ENCODE measurements around the gene CAPN2. TPM values are rescaled to one million over a fixed set of nuclear protein-coding genes. Genes with fewer than 3 reads are reported as not detected.

CAPN2 gene
- total RNA-seq, 1 donor from 2014 or later = 353 TPM

GRCh38 chr1:223775054-223775453 lies 62.7 kb downstream of the CAPN2 start:
- DNase-seq (ENCODE audit: low read depth) (no peak), FAIRE-seq (no peak)
- H3K27me3 ChIP-seq (ENCODE audit: control insufficient read depth, insufficient read depth, low read length) = no peaks in the 10 kb centered on the region
- no peak for TF ChIP-seq CTCF (IDR thresholded peaks at IDR 0.05; ENCODE audit: insufficient read depth, low read length, severe bottlenecking)
- no peak overlapping the region for H3K4me3 ChIP-seq (ENCODE audit: low read depth, low read length)
- peaks cover 16% of the 10 kb centered on the region for H3K36me3 ChIP-seq (ENCODE audit: control insufficient read depth, insufficient read depth, low read length)

- peaks cover 15% of the 10 kb centered on the region for H3K36me3 ChIP-seq (ENCODE audit: control insufficient read depth, insufficient read depth, low read length)
- no peak overlapping the region for H3K4me3 ChIP-seq (ENCODE audit: low read depth, low read length)
- no peak for TF ChIP-seq CTCF (IDR thresholded peaks at IDR 0.05; ENCODE audit: insufficient read depth, low read length, severe bottlenecking)
- FAIRE-seq = no peak
- H3K27me3 ChIP-seq (ENCODE audit: control insufficient read depth, insufficient read depth, low read length) = no peaks in the 10 kb centered on the region
- peak; percentile 19 for DNase-seq (ENCODE audit: low read depth)
These were observed 63.4 kb downstream of the CAPN2 start for GRCh38 chr1:223775711-223776074.

- Histone ChIP-seq H3K36me3 (ENCODE audit: control insufficient read depth, insufficient read depth, low read length) (peaks cover 11% of the 10 kb centered on the region), H3K27me3 (ENCODE audit: control insufficient read depth, insufficient read depth, low read length) (no peaks in the 10 kb centered on the region), H3K4me3 (ENCODE audit: low read depth, low read length) (no peak overlapping the region)
- peak; percentile 96 for DNase-seq (ENCODE audit: low read depth)
- FAIRE-seq = no peak
- no peak for TF ChIP-seq CTCF (IDR thresholded peaks at IDR 0.05; ENCODE audit: insufficient read depth, low read length, severe bottlenecking)
These were observed 63.9 kb downstream of the CAPN2 start for GRCh38 chr1:223776075-223776814.

GRCh38 chr1:223776826-223777454 lies 64.6 kb downstream of the CAPN2 start:
- peaks cover 11% of the 10 kb centered on the region for H3K36me3 ChIP-seq (ENCODE audit: control insufficient read depth, insufficient read depth, low read length)
- no peak for TF ChIP-seq CTCF (IDR thresholded peaks at IDR 0.05; ENCODE audit: insufficient read depth, low read length, severe bottlenecking)
- H3K4me3 ChIP-seq (ENCODE audit: low read depth, low read length) = no peak overlapping the region
- FAIRE-seq = no peak
- H3K27me3 ChIP-seq (ENCODE audit: control insufficient read depth, insufficient read depth, low read length) = no peaks in the 10 kb centered on the region
- DNase-seq (ENCODE audit: low read depth) = no peak

- H3K4me3 ChIP-seq (ENCODE audit: low read depth, low read length) = no peak overlapping the region
- H3K36me3 ChIP-seq (ENCODE audit: control insufficient read depth, insufficient read depth, low read length) = peaks cover 3% of the 10 kb centered on the region
- FAIRE-seq (no peak), DNase-seq (ENCODE audit: low read depth) (no peak)
- no peak for TF ChIP-seq CTCF (IDR thresholded peaks at IDR 0.05; ENCODE audit: insufficient read depth, low read length, severe bottlenecking)
- H3K27me3 ChIP-seq (ENCODE audit: control insufficient read depth, insufficient read depth, low read length) = no peaks in the 10 kb centered on the region
These were observed 68.0 kb downstream of the CAPN2 start for GRCh38 chr1:223780318-223780717.
